Suprapubic skin (tissue), 4 donors: ENCODE measurements around the gene PI3. TPM values are rescaled to one million over a fixed set of nuclear protein-coding genes. Genes with fewer than 3 reads are reported as not detected.

Experiments used
- DNase-seq, 2 donors: peaks; one replicate each; pipeline ENCODE4 v3.0.0-alpha.2; 2019; ENCODE audit warnings: low spot score in 2 of 2
- H3K27ac ChIP-seq: fragments of 200-600 bp; sonication (generic); one replicate; pipeline ENCODE4 v1.5.1; 2019
- H3K27me3 ChIP-seq: fragments of 200-600 bp; sonication (generic); one replicate; pipeline ENCODE4 v1.5.1; 2019
- H3K36me3 ChIP-seq: fragments of 200-600 bp; sonication (generic); one replicate; pipeline ENCODE4 v1.5.1; 2019
- H3K4me1 ChIP-seq: fragments of 200-600 bp; sonication (generic); one replicate; pipeline ENCODE4 v1.5.1; 2019
- H3K4me3 ChIP-seq: fragments of 200-600 bp; sonication (generic); one replicate; pipeline ENCODE4 v1.5.1; 2019; ENCODE audit warnings: mild to moderate bottlenecking
- H3K9me3 ChIP-seq: fragments of 200-600 bp; sonication (generic); one replicate; pipeline ENCODE4 v1.5.1; 2019
- EP300 ChIP-seq: sonication (generic); formaldehyde crosslinking; IDR thresholded peaks from one replicate; pipeline ENCODE4 v1.6.1; 2017; ENCODE audit warnings: antibody characterized with exemption
- POLR2A ChIP-seq, 2 donors: fragments of 450-650 bp; IDR thresholded peaks; one replicate each; pipeline ENCODE4 v1.6.1; 2017; ENCODE audit warnings: antibody characterized with exemption in 2 of 2, mild to moderate bottlenecking in 2 of 2, moderate library complexity in 2 of 2
- POLR2AphosphoS5 ChIP-seq, 3 donors: sonication (generic); formaldehyde crosslinking; IDR thresholded peaks; one replicate each; pipeline ENCODE4 v1.6.1; 2017; ENCODE audit warnings: antibody characterized with exemption in 3 of 3
- WGBS: methylation state at CpG from one replicate; pipeline ENCODE4 v1.1.5; 2018; 5-methylcytosine and 5-hydroxymethylcytosine counted together
- total RNA-seq, 4 donors: library from RNA; depleted of rRNA; stranded (reverse); fragments of >200 nt; gene quantifications; one replicate each; pipeline ENCODE4 v1.1.0, GENCODE V29; 2016
- TF ChIP-seq, protein P1 (sequence below), 2 donors: fragments of 200-600 bp in 1 of 2; fragments of 450-650 bp in 1 of 2; sonication (generic) in 1 of 2; IDR thresholded peaks; one replicate each; pipeline ENCODE4 v1.5.1; 2016 to 2019; ENCODE audit warnings: antibody characterized with exemption in 2 of 2, mild to moderate bottlenecking in 1 of 2, moderate library complexity in 1 of 2

Gene PI3
- total RNA-seq, 4 donors from 2014 or later = 2.6 to 98.2 (median 8.0) TPM

DNA sequence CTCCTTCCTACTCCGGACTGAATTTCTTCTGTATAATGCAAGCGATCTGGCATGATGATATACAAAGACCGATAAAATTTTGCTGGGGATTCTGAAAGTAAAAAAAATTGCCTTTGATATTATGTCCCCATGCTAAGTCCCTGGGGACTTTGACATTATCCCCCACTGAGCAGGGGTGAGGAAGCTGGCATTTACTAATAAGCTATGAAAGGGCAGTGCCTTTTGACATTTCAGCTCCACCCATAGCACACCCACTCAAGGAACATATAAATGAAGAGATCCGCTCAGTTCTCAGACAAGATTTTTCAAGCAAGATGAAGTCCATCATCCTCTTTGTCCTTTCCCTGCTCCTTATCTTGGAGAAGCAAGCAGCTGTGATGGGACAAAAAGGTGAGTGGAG lies 46.4 kb downstream of the PI3 start, which contains the start of gene SEMG2:
SEMG2 (plus strand) TSS at position 298 of the 400 bp plus-strand sequence; CDS start at position 315, 17 bp downstream.
- Histone ChIP-seq H3K27ac (no peak within 1 kb of the TSS), H3K9me3 (no peaks in the 10 kb centered on the region), H3K36me3 (no peaks in the 10 kb centered on the region), H3K27me3 (no peaks in the 10 kb centered on the region), H3K4me1 (no peaks in the 10 kb centered on the region), H3K4me3 (no peak within 1 kb of the TSS)
- no peak for TF ChIP-seq EP300
- TF ChIP-seq, protein P1, sequence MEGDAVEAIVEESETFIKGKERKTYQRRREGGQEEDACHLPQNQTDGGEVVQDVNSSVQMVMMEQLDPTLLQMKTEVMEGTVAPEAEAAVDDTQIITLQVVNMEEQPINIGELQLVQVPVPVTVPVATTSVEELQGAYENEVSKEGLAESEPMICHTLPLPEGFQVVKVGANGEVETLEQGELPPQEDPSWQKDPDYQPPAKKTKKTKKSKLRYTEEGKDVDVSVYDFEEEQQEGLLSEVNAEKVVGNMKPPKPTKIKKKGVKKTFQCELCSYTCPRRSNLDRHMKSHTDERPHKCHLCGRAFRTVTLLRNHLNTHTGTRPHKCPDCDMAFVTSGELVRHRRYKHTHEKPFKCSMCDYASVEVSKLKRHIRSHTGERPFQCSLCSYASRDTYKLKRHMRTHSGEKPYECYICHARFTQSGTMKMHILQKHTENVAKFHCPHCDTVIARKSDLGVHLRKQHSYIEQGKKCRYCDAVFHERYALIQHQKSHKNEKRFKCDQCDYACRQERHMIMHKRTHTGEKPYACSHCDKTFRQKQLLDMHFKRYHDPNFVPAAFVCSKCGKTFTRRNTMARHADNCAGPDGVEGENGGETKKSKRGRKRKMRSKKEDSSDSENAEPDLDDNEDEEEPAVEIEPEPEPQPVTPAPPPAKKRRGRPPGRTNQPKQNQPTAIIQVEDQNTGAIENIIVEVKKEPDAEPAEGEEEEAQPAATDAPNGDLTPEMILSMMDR (IDR thresholded peaks at IDR 0.05) = no peak
- TF ChIP-seq POLR2A (IDR thresholded peaks at IDR 0.05) = no peak
- TF ChIP-seq POLR2AphosphoS5 (IDR thresholded peaks at IDR 0.05) = no peak
- no peak for DNase-seq
- 90% methylated on average over 4 of the region's 4 CpGs for WGBS

GRCh38 chr20:45223136-45223535 lies 48.4 kb downstream of the PI3 start:
- TF ChIP-seq POLR2AphosphoS5 (IDR thresholded peaks at IDR 0.05) (no peak), POLR2A (IDR thresholded peaks at IDR 0.05) (no peak), EP300 (no peak)
- TF ChIP-seq, protein P1 (IDR thresholded peaks at IDR 0.05) = no peak
- Histone ChIP-seq H3K27me3 (no peaks in the 10 kb centered on the region), H3K4me3 (no peak overlapping the region), H3K4me1 (no peaks in the 10 kb centered on the region), H3K27ac (no peak overlapping the region), H3K9me3 (no peaks in the 10 kb centered on the region), H3K36me3 (no peaks in the 10 kb centered on the region)
- DNase-seq = no peak

Other genes starting within 250 kb of the PI3 start
- gene TOMM34, start 214.5 kb upstream of the PI3 start, total RNA-seq = 10 to 100 TPM; 14.4 to 17.3 (median 15.6) TPM
- gene STK4, start 208.4 kb upstream of the PI3 start, total RNA-seq = 10 to 100 TPM; 25.4 to 63.9 (median 33.5) TPM
- 1 to 10 TPM; 1.0 to 5.5 (median 2.3) TPM for gene KCNS1, start 73.8 kb upstream of the PI3 start, total RNA-seq
- gene WFDC5, start 59.7 kb upstream of the PI3 start, total RNA-seq = 100 to 1,000 TPM; 284 to 409 (median 356) TPM
- gene WFDC12, start 50.4 kb upstream of the PI3 start, total RNA-seq = 1 to 10 TPM in 2 of 4 donors, under 1 TPM in 1, not detected in 1; 0.98 to 7.6 (median 2.3) TPM
- gene SEMG1, start 32.1 kb downstream of the PI3 start, total RNA-seq = not detected
- gene SEMG2, start 46.5 kb downstream of the PI3 start, total RNA-seq = under 1 TPM in 1 of 4 donors, not detected in 3; 0.25 TPM
- 100 to 1,000 TPM in 3 of 4 donors, 10 to 100 TPM in 1; 97.4 to 632 (median 292) TPM for gene SLPI, start 79.7 kb downstream of the PI3 start, total RNA-seq
- gene RBPJL, start 131.9 kb downstream of the PI3 start, total RNA-seq = not detected
- gene MATN4, start 133.4 kb downstream of the PI3 start, total RNA-seq = 1 to 10 TPM in 1 of 4 donors, under 1 TPM in 2, not detected in 1; 0.25 to 1.5 (median 0.94) TPM
- gene SDC4, start 173.5 kb downstream of the PI3 start, total RNA-seq = 100 to 1,000 TPM; 156 to 255 (median 216) TPM
- gene SYS1, start 188.3 kb downstream of the PI3 start, total RNA-seq = 10 to 100 TPM; 30.9 to 49.5 (median 38.7) TPM
- gene TP53TG5, start 203.4 kb downstream of the PI3 start, total RNA-seq = under 1 TPM in 1 of 4 donors, not detected in 3; 0.32 TPM
- 10 to 100 TPM; 42.4 to 72.3 (median 49.7) TPM for gene DBNDD2, start 233.4 kb downstream of the PI3 start, total RNA-seq
- 10 to 100 TPM; 44.6 to 77.8 (median 51.8) TPM for gene PIGT, start 241.2 kb downstream of the PI3 start, total RNA-seq